A673 (cell line): ENCODE data around the gene SEPHS2.

Experiments
- CTCF ChIP-seq: fragments of 300-800, 200-600 bp; sonication (generic); conservative IDR thresholded peaks from 2 replicates; pipeline ENCODE4 v1.5.1; 2017; ENCODE audit warnings: low read depth, mild to moderate bottlenecking, antibody characterized with exemption, low read length, moderate library complexity, mixed read lengths
- EZH2 ChIP-seq: fragments of 200-600 bp; sonication (generic); IDR thresholded peaks from 2 replicates; pipeline ENCODE4 v1.6.1; 2017; ENCODE audit warnings: borderline replicate concordance, low read depth, mild to moderate bottlenecking, mixed read lengths, antibody characterized with exemption, low read length; ENCODE audit not compliant: poor library complexity, severe bottlenecking

GRCh38 chr16:30490210-30490609, 44.5 kb upstream of the SEPHS2 start:
- TF ChIP-seq CTCF: no peak
- no peak for TF ChIP-seq EZH2
